ENCODE data around the gene TTF2. TPM values are rescaled to one million over a fixed set of nuclear protein-coding genes. Genes with fewer than 3 reads are reported as not detected.

TTF2 gene
- total RNA-seq, 4 donors from 2014 or later = 8.2 to 56.4 (median 17.0) TPM

- Histone ChIP-seq H3K9me3 (no peaks in the 10 kb centered on the region), H3K4me3 (no peak overlapping the region), H3K27me3 (no peaks in the 10 kb centered on the region), H3K27ac (no peak overlapping the region), H3K4me1 (no peaks in the 10 kb centered on the region), H3K36me3 (no peaks in the 10 kb centered on the region)
- DNase-seq = no peak
- intact Hi-C loops (cut with DNase I; ENCODE audit: low total_unique reads) = loop anchor here (5.0 kb wide), 2 partner anchors 62 to 158 kb away; partner anchors contain the start of gene TTF2
- TF ChIP-seq, protein P1, sequence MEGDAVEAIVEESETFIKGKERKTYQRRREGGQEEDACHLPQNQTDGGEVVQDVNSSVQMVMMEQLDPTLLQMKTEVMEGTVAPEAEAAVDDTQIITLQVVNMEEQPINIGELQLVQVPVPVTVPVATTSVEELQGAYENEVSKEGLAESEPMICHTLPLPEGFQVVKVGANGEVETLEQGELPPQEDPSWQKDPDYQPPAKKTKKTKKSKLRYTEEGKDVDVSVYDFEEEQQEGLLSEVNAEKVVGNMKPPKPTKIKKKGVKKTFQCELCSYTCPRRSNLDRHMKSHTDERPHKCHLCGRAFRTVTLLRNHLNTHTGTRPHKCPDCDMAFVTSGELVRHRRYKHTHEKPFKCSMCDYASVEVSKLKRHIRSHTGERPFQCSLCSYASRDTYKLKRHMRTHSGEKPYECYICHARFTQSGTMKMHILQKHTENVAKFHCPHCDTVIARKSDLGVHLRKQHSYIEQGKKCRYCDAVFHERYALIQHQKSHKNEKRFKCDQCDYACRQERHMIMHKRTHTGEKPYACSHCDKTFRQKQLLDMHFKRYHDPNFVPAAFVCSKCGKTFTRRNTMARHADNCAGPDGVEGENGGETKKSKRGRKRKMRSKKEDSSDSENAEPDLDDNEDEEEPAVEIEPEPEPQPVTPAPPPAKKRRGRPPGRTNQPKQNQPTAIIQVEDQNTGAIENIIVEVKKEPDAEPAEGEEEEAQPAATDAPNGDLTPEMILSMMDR (IDR thresholded peaks at IDR 0.05) = no peak
- no peak for TF ChIP-seq POLR2A (IDR thresholded peaks at IDR 0.05)
Measured at GRCh38 chr1:117124661-117125060, 64.5 kb downstream of the TTF2 start.

- TF ChIP-seq, protein P1 (IDR thresholded peaks at IDR 0.05) = no peak
- TF ChIP-seq POLR2A (IDR thresholded peaks at IDR 0.05) = no peak
- H3K4me1 ChIP-seq = no peaks in the 10 kb centered on the region
- H3K9me3 ChIP-seq = no peaks in the 10 kb centered on the region
- peak overlapping the region in 1 of 2 donors; percentile 36 for H3K27ac ChIP-seq
- DNase-seq = no peak
- H3K4me3 ChIP-seq = no peak overlapping the region
- no peaks in the 10 kb centered on the region for H3K36me3 ChIP-seq
- intact Hi-C loops (cut with DNase I; ENCODE audit: low total_unique reads) = loop anchor here (5.0 kb wide), 1 partner anchor 155 kb away; no protein-coding TSS in a partner anchor
- no peaks in the 10 kb centered on the region for H3K27me3 ChIP-seq
Measured at GRCh38 chr1:117127795-117128194, 67.7 kb downstream of the TTF2 start.

- H3K9me3 ChIP-seq = no peaks in the 10 kb centered on the region
- no peak for DNase-seq
- no peaks in the 10 kb centered on the region for H3K27me3 ChIP-seq
- intact Hi-C loops (cut with DNase I; ENCODE audit: low total_unique reads) = loop anchor here (5.0 kb wide), 1 partner anchor 154 kb away; no protein-coding TSS in a partner anchor
- no peaks in the 10 kb centered on the region for H3K4me1 ChIP-seq
- TF ChIP-seq, protein P1 (IDR thresholded peaks at IDR 0.05) = peak; percentile 38 to 70 (median 54)
- no peak for TF ChIP-seq POLR2A (IDR thresholded peaks at IDR 0.05)
- peak overlapping the region; percentile 21 to 36 for H3K27ac ChIP-seq
- H3K36me3 ChIP-seq = no peaks in the 10 kb centered on the region
- H3K4me3 ChIP-seq = no peak overlapping the region
Measured at GRCh38 chr1:117128323-117129079, 68.4 kb downstream of the TTF2 start.

DNA sequence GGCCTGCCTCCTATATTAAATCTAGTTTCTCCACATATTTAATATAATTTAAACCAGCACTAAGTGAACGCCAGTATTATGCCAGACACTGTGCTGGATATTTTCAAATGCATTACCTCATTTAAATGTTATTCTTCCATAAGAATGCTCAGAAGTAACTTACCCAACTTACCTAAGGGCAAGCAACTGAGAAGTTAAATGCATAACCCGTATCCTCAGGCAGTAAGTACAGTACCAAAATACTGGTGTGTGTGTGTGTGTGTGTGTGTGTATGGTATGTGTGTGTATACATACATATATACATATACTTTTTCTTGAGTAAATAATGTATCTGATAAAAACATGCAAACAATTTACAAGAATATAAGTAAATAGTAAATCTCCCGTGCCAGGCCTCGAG lies 70.4 kb downstream of the TTF2 start:
- no peak overlapping the region for H3K27ac ChIP-seq
- no peak overlapping the region for H3K4me3 ChIP-seq
- no peaks in the 10 kb centered on the region for H3K4me1 ChIP-seq
- intact Hi-C loops (cut with DNase I; ENCODE audit: low total_unique reads) = no loop called here
- no peak for DNase-seq
- no peaks in the 10 kb centered on the region for H3K27me3 ChIP-seq
- TF ChIP-seq, protein P1 (IDR thresholded peaks at IDR 0.05) = no peak
- no peak for TF ChIP-seq POLR2A (IDR thresholded peaks at IDR 0.05)
- no peaks in the 10 kb centered on the region for H3K36me3 ChIP-seq
- H3K9me3 ChIP-seq = no peaks in the 10 kb centered on the region

DNA sequence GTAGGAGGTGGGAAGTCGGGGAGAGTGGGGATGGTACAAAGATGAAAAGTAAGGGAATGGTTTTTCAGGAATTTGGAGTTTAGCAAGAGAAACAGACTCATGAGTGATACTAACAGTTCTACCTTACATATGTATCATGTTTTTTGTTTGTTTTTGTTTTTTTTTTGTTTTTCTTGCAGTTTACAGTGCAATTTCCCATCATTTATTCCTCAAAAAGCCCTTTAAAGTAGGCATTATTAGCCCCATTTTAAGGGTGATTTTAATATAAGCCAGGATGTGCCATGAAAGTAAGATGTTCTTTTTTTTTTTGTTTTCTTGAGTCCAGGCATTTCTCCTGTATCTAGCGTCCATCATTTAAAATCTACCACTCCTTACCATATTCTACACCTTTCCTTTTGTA lies 75.2 kb downstream of the TTF2 start:
- DNase-seq = no peak
- Histone ChIP-seq H3K4me1 (no peaks in the 10 kb centered on the region), H3K36me3 (no peaks in the 10 kb centered on the region), H3K9me3 (no peaks in the 10 kb centered on the region), H3K4me3 (no peak overlapping the region), H3K27me3 (no peaks in the 10 kb centered on the region), H3K27ac (no peak overlapping the region)
- intact Hi-C loops (cut with DNase I; ENCODE audit: low total_unique reads) = no loop called here
- no peak for TF ChIP-seq POLR2A (IDR thresholded peaks at IDR 0.05)
- TF ChIP-seq, protein P1 (IDR thresholded peaks at IDR 0.05) = no peak

All from uterus (tissue), 4 donors.